ENCODE measurements around the gene THRB.

- no peak for TF ChIP-seq POLR2A (IDR thresholded peaks at IDR 0.05; ENCODE audit: low read depth, low read length)
- no peak for TF ChIP-seq PAX5 (IDR thresholded peaks at IDR 0.05; ENCODE audit: insufficient read depth, low read length, severe bottlenecking)
- no peak for TF ChIP-seq POLR2AphosphoS5 (IDR thresholded peaks at IDR 0.05; ENCODE audit: low read depth, low read length)
- no peak for TF ChIP-seq TAF1 (IDR thresholded peaks at IDR 0.05; ENCODE audit: low read depth, low read length)
- TF ChIP-seq POU2F2 (IDR thresholded peaks at IDR 0.05; ENCODE audit: low read depth, low read length) = no peak
- no peak for TF ChIP-seq SPI1 (IDR thresholded peaks at IDR 0.05; ENCODE audit: low read depth, low read length)
Observed at GRCh38 chr3:24476871-24477656, 17.6 kb downstream of the THRB start.
